Parathyroid adenoma (tissue), 2 donors: Measurements from ENCODE around the gene NIBAN1.
"Not testable (repeated sequence)": the region's sequence is repeated elsewhere in the genome, so short reads cannot be mapped to it uniquely, and the experiment has no call there.

Source experiments
- H2AFZ ChIP-seq: fragments of 300-600 bp; sonication (generic); one replicate; pipeline ENCODE4 v1.7.0; 2017; ENCODE audit warnings: antibody characterized with exemption, mild to moderate bottlenecking
- H3K27ac ChIP-seq: fragments of 300-600 bp; sonication (generic); one replicate; pipeline ENCODE4 v1.7.0; 2017
- H3K27me3 ChIP-seq: fragments of 300-600 bp; sonication (generic); one replicate; pipeline ENCODE4 v1.7.0; 2017; ENCODE audit warnings: low read length; ENCODE audit not compliant: control insufficient read depth, insufficient read depth
- H3K36me3 ChIP-seq: fragments of 300-600 bp; sonication (generic); one replicate; pipeline ENCODE4 v1.7.0; 2017; ENCODE audit warnings: low read length; ENCODE audit not compliant: control insufficient read depth, insufficient read depth
- H3K4me1 ChIP-seq: fragments of 300-600 bp; sonication (generic); one replicate; pipeline ENCODE4 v1.7.0; 2017; ENCODE audit warnings: control low read depth
- H3K4me2 ChIP-seq: fragments of 300-600 bp; sonication (generic); one replicate; pipeline ENCODE4 v1.7.0; 2017; ENCODE audit warnings: low read length
- H3K4me3 ChIP-seq: fragments of 300-600 bp; sonication (generic); one replicate; pipeline ENCODE4 v1.7.0; 2017; ENCODE audit warnings: low read depth, low read length
- H3K79me2 ChIP-seq: fragments of 300-600 bp; sonication (generic); one replicate; pipeline ENCODE4 v1.7.0; 2017; ENCODE audit warnings: control low read depth
- H3K9ac ChIP-seq: fragments of 300-600 bp; sonication (generic); one replicate; pipeline ENCODE4 v1.7.0; 2017; ENCODE audit warnings: mild to moderate bottlenecking
- H3K9me3 ChIP-seq: fragments of 300-600 bp; sonication (generic); one replicate; pipeline ENCODE4 v1.7.0; 2017; ENCODE audit warnings: low read length; ENCODE audit not compliant: control insufficient read depth
- TF ChIP-seq, protein P1 (sequence below): fragments of 300-600 bp; sonication (generic); IDR thresholded peaks from one replicate; pipeline ENCODE4 v1.7.0; 2017; ENCODE audit warnings: antibody characterized with exemption, mild to moderate bottlenecking
- donor health status: primary hyperparathyroidism.

NIBAN1 gene

DNA sequence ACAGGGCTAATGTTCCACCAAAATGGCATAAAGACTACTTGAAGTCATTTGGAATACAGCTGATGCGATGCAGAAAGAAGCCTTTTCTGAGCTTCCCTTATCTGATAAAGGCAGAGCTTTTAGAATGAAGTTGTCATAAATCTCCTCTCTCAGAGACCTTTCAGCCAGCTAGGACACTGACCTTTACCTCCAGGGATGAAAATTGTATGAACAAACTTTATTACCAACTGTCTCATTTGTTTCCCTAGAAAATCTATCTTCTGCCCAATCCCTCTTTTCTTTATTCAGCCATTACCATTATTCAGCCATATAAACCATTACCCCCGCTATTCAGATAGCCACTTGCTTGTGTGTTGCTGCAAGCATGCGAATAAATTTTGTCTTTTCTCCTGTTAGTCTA, 41.3 kb upstream of the NIBAN1 start:
- Histone ChIP-seq H2AFZ (no peak overlapping the region), H3K4me3 (no peak overlapping the region), H3K27me3 (no peaks in the 10 kb centered on the region), H3K4me2 (no peak overlapping the region), H3K79me2 (no peaks in the 10 kb centered on the region), H3K27ac (no peak overlapping the region), H3K4me1 (no peaks in the 10 kb centered on the region), H3K9ac (no peak overlapping the region), H3K36me3 (no peaks in the 10 kb centered on the region), H3K9me3 (no peaks in the 10 kb centered on the region)
- TF ChIP-seq, protein P1, sequence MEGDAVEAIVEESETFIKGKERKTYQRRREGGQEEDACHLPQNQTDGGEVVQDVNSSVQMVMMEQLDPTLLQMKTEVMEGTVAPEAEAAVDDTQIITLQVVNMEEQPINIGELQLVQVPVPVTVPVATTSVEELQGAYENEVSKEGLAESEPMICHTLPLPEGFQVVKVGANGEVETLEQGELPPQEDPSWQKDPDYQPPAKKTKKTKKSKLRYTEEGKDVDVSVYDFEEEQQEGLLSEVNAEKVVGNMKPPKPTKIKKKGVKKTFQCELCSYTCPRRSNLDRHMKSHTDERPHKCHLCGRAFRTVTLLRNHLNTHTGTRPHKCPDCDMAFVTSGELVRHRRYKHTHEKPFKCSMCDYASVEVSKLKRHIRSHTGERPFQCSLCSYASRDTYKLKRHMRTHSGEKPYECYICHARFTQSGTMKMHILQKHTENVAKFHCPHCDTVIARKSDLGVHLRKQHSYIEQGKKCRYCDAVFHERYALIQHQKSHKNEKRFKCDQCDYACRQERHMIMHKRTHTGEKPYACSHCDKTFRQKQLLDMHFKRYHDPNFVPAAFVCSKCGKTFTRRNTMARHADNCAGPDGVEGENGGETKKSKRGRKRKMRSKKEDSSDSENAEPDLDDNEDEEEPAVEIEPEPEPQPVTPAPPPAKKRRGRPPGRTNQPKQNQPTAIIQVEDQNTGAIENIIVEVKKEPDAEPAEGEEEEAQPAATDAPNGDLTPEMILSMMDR, result no peak

DNA sequence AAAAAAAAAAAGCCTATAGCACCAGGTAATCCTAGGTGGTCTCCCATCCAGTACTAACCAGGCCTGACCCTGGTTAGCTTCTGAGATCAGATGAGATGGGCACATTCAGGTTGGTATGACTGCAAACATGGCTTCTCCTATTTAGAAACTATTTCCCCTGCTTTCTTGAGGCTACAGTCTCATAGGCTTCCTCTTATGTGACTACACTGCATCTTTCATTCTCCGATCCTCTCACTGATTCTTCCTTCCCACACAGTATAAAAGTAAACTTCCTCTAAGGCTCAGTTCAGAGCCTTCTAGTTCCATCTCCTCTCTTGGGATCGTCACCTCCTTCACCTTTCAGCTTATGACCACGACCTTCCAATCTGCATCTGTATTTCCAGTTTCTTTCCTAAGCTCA, 40.6 kb upstream of the NIBAN1 start:
- Histone ChIP-seq H3K9ac (no peak overlapping the region), H3K36me3 (no peaks in the 10 kb centered on the region), H3K4me1 (no peaks in the 10 kb centered on the region), H3K9me3 (no peaks in the 10 kb centered on the region), H3K27me3 (no peaks in the 10 kb centered on the region), H3K4me2 (no peak overlapping the region), H3K4me3 (no peak overlapping the region), H3K27ac (no peak overlapping the region), H3K79me2 (no peaks in the 10 kb centered on the region), H2AFZ (no peak overlapping the region)
- TF ChIP-seq, protein P1, result no peak

DNA sequence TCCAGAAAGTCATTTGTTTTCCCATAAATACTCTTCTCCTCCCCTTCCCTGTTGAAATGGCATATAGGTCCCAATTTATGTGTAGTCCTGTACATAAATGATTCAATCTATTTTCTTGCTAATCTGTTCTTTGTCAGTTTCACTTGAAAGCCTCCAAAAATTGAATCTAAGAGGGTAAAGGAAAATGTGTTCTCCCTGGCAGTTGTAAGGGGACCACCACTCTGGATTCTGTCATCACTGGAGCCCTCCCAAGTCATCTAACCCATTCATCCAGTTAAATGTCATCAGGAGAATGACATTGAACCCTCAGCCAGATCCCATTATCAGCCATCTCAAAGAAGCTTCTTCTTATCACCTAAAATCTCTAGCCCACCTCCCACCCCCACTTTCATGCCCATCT, 36.1 kb upstream of the NIBAN1 start:
- Histone ChIP-seq H3K27me3 (no peaks in the 10 kb centered on the region), H3K79me2 (no peaks in the 10 kb centered on the region), H3K9me3 (no peaks in the 10 kb centered on the region), H3K9ac (no peak overlapping the region), H3K4me1 (no peaks in the 10 kb centered on the region), H3K4me2 (no peak overlapping the region), H3K36me3 (no peaks in the 10 kb centered on the region), H2AFZ (no peak overlapping the region), H3K4me3 (no peak overlapping the region), H3K27ac (no peak overlapping the region)
- TF ChIP-seq, protein P1, result no peak

DNA sequence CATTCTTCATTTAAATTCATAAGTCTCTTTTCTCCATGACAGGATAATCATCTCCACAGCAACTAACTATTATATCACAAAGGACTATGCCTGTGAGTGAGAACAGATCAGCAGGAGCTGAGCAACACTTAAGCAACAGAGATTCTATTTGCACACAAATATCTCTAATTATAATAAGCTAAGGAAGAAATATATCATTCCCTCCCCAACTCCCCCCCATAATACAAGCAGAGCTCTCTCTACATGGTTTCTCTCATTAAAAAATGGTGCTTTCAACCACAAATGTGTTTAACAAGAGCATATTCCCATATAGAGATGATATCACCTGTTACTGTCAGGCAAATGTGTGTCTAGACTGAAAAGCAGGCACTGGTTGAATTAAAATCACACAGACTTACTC, 34.5 kb upstream of the NIBAN1 start:
- Histone ChIP-seq H3K9me3 (no peaks in the 10 kb centered on the region), H3K9ac (no peak overlapping the region), H3K4me2 (no peak overlapping the region), H3K4me1 (no peaks in the 10 kb centered on the region), H3K27ac (no peak overlapping the region), H3K27me3 (no peaks in the 10 kb centered on the region), H3K79me2 (no peaks in the 10 kb centered on the region), H3K4me3 (no peak overlapping the region), H2AFZ (no peak overlapping the region), H3K36me3 (no peaks in the 10 kb centered on the region)
- TF ChIP-seq, protein P1, result no peak

DNA sequence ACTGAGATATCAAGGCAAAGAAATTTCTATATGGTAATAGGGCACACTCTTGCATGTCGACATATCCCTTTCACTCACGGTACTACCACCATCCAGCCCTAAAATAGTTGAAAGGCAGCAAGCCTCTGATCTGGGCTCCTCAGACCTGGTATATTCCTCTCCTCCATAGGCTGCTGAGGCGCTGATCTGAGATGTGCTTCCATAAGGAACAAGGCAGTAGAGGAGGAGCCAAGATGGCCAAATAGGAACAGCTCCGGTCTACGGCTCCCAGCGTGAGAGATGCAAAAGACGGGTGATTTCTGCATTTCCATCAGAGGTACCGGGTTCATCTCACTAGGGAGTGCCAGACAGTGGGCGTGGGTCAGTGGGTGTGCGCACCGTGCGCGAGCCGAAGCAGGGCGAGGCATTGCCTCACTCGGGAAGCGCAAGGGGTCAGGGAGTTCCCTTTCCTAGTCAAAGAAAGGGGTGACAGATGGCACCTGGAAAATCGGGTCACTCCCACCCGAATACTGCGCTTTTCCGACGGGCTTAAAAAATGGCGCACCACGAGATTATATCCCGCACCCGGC, 27.1 kb upstream of the NIBAN1 start:
- H2AFZ ChIP-seq, H3K27me3 ChIP-seq, H3K9ac ChIP-seq, H3K79me2 ChIP-seq, H3K9me3 ChIP-seq, H3K4me3 ChIP-seq, H3K36me3 ChIP-seq, H3K4me2 ChIP-seq, H3K27ac ChIP-seq, H3K4me1 ChIP-seq: not testable (repeated sequence)

DNA sequence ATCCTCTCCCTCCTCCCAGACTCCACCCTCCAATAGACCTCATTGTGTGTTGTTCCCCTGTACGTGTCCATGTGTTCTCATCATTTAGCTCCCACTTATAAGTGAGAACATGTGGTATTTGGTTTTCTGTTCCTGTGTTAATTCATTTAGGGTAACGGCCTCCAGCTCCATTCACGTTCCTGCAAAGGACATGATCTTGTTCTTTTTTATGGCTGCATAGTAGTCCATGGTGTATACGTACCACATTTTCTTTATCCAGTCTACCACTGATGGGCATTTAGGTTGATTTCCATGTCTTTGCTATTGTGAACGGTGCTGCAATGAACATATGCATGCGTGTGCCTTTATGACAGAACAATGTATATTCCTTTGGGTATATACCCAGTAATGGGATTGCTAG, 25.7 kb upstream of the NIBAN1 start:
- not testable (repeated sequence) for H3K79me2 ChIP-seq, H3K4me3 ChIP-seq, H3K36me3 ChIP-seq, H3K9me3 ChIP-seq, H3K4me1 ChIP-seq, H3K27ac ChIP-seq, H3K9ac ChIP-seq, H3K27me3 ChIP-seq, H3K4me2 ChIP-seq, H2AFZ ChIP-seq
